CD4-positive, alpha-beta T cell (primary cell): ENCODE data around the gene BICRA. TPM values are rescaled to one million over a fixed set of nuclear protein-coding genes. Genes with fewer than 3 reads are reported as not detected.
A peak's percentile ranks its signal among the peaks of the same experiment; 100 is the strongest.
"Not testable (repeated sequence)": the region's sequence is repeated elsewhere in the genome, so short reads cannot be mapped to it uniquely, and the experiment has no call there.

Experiments used
- ATAC-seq: fragments of 200-7000 bp; cut with Tn5 transposase; one replicate; pipeline ENCODE4 v1.10.0; 2022; ENCODE audit warnings: mild to moderate bottlenecking; ENCODE audit not compliant: poor library complexity
- CTCF ChIA-PET: fragments of 350-600 bp; sonication (Branson Sonifier 250); formaldehyde crosslinking; loops from one replicate; lab custom pipeline; 2021; ENCODE audit warnings: antibody characterized with exemption, inconsistent platforms; lab: Charles Lee
- POLR2A ChIA-PET: fragments of 350-600 bp; sonication (Branson Sonifier 250); formaldehyde crosslinking; loops from one replicate; lab custom pipeline; 2021; ENCODE audit warnings: antibody characterized with exemption, inconsistent platforms; lab: Charles Lee
- DNase-seq, 14 experiments: peaks; one replicate each; pipeline ENCODE4 v3.0.0-alpha.2; 2013 to 2020; ENCODE audit warnings: mixed read lengths in 2 of 14
- H3K27ac ChIP-seq, 2 donors: one replicate each; pipeline versions ENCODE4 v1.5.1 to v1.7.0; 2013; ENCODE audit warnings: low read length in 2 of 2, low read depth in 1 of 2, mild to moderate bottlenecking in 1 of 2
- H3K27me3 ChIP-seq, 2 experiments: 1 replicate in 1 of 2; 2 replicates in 1 of 2; pipeline versions ENCODE4 v1.6.1 to v1.7.0; 2013; ENCODE audit warnings: low read length in 2 of 2, control low read depth in 1 of 2, mild to moderate bottlenecking in 1 of 2, moderate library complexity in 1 of 2; ENCODE audit not compliant: insufficient read depth in 2 of 2, control insufficient read depth in 1 of 2
- H3K36me3 ChIP-seq: one replicate; pipeline ENCODE4 v1.6.1; 2013; ENCODE audit warnings: low read length, control low read depth; ENCODE audit not compliant: insufficient read depth
- H3K4me1 ChIP-seq: one replicate; pipeline ENCODE4 v1.6.1; 2013; ENCODE audit warnings: low read length, control low read depth; ENCODE audit not compliant: insufficient read depth
- H3K4me3 ChIP-seq: one replicate; pipeline ENCODE4 v1.5.1; 2013; ENCODE audit warnings: mild to moderate bottlenecking, low read length, moderate library complexity
- H3K9me3 ChIP-seq, 2 experiments: 1 replicate in 1 of 2; 2 replicates in 1 of 2; pipeline versions ENCODE4 v1.6.1 to v1.7.0; 2013; ENCODE audit warnings: low read length in 2 of 2, mild to moderate bottlenecking in 2 of 2, control low read depth in 1 of 2, moderate library complexity in 1 of 2; ENCODE audit not compliant: control insufficient read depth in 1 of 2, insufficient read depth in 1 of 2
- H3K27ac Mint-ChIP-seq: one replicate; pipeline ENCODE4 v1.8.0; 2020; ENCODE audit warnings: mixed read lengths
- H3K27me3 Mint-ChIP-seq: one replicate; pipeline ENCODE4 v1.8.0; 2021; ENCODE audit warnings: mixed read lengths
- H3K36me3 Mint-ChIP-seq: one replicate; pipeline ENCODE4 v1.8.0; 2021; ENCODE audit warnings: low read depth, mixed read lengths
- H3K4me1 Mint-ChIP-seq: one replicate; pipeline ENCODE4 v1.8.0; 2021; ENCODE audit warnings: low read depth, mixed read lengths
- H3K4me3 Mint-ChIP-seq: one replicate; pipeline ENCODE4 v1.8.0; 2020; ENCODE audit warnings: mild to moderate bottlenecking, mixed read lengths
- H3K9me3 Mint-ChIP-seq: one replicate; pipeline ENCODE4 v1.8.0; 2020; ENCODE audit warnings: mixed read lengths
- CTCF ChIP-seq: fragments of 200-600 bp; IDR thresholded peaks from one replicate; pipeline ENCODE4 v1.8.0; 2022; ENCODE audit warnings: antibody characterized with exemption, mild to moderate bottlenecking
- intact Hi-C, 2 experiments: fragments of 100-400 bp; cut with DNase I in 1 of 2; cut with micrococcal nuclease in 1 of 2; formaldehyde crosslinking; loops; one replicate each; pipeline versions ENCODE4 v1.15.1 to v1.9.0; 2023 to 2025; cut with DNase I, micrococcal nuclease
- total RNA-seq, 174 experiments: library from RNA in 2 of 174; stranded (reverse) in 2 of 174; gene quantifications; one replicate each; pipeline ENCODE4 v1.2.3 and lab custom pipeline; 2021 to 2026

The BICRA gene
- total RNA-seq, 2 experiments from 2014 or later = 21.2 to 22.0 TPM

DNA sequence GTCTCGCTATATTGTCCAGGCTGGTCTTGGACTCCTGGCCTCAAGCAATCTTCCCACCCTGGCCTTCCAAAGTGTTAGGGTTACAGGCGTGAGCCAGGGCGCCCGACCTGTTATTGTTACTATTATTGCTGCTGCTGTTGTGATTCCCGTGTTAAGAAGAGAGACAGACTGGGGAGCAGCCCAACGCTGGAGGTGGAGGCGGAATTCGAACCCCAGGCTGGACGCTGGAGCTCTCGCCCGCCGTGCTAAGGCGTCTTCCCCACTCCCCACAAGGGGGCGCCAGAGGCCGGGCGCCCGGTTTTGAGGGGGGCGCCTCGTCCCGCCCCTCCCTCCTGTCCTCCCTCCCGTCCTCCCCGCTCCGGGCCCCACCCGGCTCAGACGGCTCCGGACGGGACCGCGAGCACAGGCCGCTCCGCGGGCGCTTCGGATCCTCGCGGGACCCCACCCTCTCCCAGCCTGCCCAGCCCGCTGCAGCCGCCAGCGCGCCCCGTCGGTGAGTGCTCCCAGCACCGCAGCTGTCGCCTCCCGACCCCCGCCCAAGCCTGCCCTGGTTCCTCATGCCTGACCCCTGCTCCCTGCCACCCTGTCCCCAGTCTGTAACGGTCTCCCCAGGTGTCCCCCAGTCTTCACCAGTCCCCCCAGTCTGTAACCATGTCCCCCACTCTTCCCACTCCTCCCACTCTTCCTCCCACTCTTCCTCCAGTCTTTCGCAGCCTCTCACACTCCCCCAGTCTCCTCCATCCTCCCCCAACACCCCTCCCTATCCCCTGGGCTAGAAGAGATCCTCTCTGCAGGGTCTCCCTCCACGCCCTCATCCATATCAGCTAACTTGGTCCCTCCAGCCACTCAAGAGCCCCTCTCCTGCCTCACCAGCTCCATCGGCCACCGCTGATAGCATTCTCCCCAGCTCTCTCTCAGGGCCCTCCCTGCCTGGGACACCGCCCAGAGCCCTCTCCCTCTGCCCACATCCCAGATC, 104.4 kb downstream of the BICRA start, which contains the start of gene EHD2:
EHD2 (plus strand) TSS at position 377 of the 976 bp plus-strand sequence. CDS start 3,191 bp downstream, outside the sequence.
- peaks cover 5% of the 10 kb centered on the region for H3K4me1 ChIP-seq
- peaks cover 22 to 24% of the 10 kb centered on the region in 2 experiments for H3K27me3 ChIP-seq
- TF ChIP-seq CTCF = peak; percentile 78
- peak; percentile 34 for ATAC-seq
- H3K36me3 Mint-ChIP-seq = no peaks in the 10 kb centered on the region
- peaks cover 4% of the 10 kb centered on the region for H3K4me1 Mint-ChIP-seq
- H3K27ac Mint-ChIP-seq = no peak within 1 kb of the TSS
- no peak within 1 kb of the TSS for H3K4me3 ChIP-seq
- H3K27me3 Mint-ChIP-seq = peaks cover 49% of the 10 kb centered on the region
- H3K4me3 Mint-ChIP-seq = no peak within 1 kb of the TSS
- no peak within 1 kb of the TSS for H3K27ac ChIP-seq
- POLR2A ChIA-PET = no interaction called here
- H3K9me3 ChIP-seq = peaks cover 11 to 15% of the 10 kb centered on the region in 2 experiments
- no peaks in the 10 kb centered on the region for H3K36me3 ChIP-seq
- CTCF ChIA-PET = interaction anchor here (0.6 to 3.6 kb wide), 13 partner anchors 13 to 364 kb away, joined by 3 to 10 read pairs (median 4); partner anchors contain the start of genes DHX34, NAPA and NOP53
- DNase-seq = peak in 10 of 14 experiments; percentile 9 to 62 (median 27)
- intact Hi-C loops = loop anchor here (1.0 to 2.0 kb wide), 3 partner anchors 30 to 77 kb away; no protein-coding TSS in a partner anchor
- H3K9me3 Mint-ChIP-seq = no peaks in the 10 kb centered on the region

DNA sequence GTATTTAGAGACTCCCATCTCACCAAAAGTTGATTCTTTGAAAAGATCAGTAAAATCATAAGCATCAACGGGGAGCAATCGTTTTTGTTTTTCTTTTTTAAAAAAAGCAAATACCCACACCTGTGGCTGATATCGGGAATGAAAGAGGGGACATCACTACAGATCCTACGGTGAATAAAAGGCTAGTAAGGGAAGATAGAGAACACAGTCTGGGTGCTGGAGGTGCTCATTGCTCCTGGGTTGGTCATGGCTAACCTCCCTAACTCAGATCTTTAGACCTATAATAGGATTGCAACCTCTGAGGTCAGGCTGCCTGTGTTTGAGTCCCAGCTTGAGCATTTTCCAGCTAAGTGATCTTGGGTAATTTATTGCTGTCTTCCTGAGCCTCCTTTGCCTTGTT, 105.4 kb downstream of the BICRA start:
- no peak overlapping the region for H3K4me3 Mint-ChIP-seq
- peaks cover 11 to 15% of the 10 kb centered on the region in 2 experiments for H3K9me3 ChIP-seq
- peaks cover 22 to 24% of the 10 kb centered on the region in 2 experiments for H3K27me3 ChIP-seq
- no peaks in the 10 kb centered on the region for H3K9me3 Mint-ChIP-seq
- peaks cover 5% of the 10 kb centered on the region for H3K4me1 ChIP-seq
- DNase-seq (no peak), ATAC-seq (no peak)
- no peak overlapping the region for H3K27ac Mint-ChIP-seq
- H3K4me3 ChIP-seq = no peak overlapping the region
- POLR2A ChIA-PET = no interaction called here
- no peak for TF ChIP-seq CTCF
- intact Hi-C loops = no loop called here
- CTCF ChIA-PET = interaction anchor here (1.0 to 3.6 kb wide), 3 partner anchors 29 to 278 kb away, joined by 4 to 10 read pairs (median 8); no protein-coding TSS in a partner anchor
- peaks cover 4% of the 10 kb centered on the region for H3K4me1 Mint-ChIP-seq
- no peaks in the 10 kb centered on the region for H3K36me3 ChIP-seq
- no peaks in the 10 kb centered on the region for H3K36me3 Mint-ChIP-seq
- H3K27ac ChIP-seq = no peak overlapping the region
- H3K27me3 Mint-ChIP-seq = peaks cover 49% of the 10 kb centered on the region

DNA sequence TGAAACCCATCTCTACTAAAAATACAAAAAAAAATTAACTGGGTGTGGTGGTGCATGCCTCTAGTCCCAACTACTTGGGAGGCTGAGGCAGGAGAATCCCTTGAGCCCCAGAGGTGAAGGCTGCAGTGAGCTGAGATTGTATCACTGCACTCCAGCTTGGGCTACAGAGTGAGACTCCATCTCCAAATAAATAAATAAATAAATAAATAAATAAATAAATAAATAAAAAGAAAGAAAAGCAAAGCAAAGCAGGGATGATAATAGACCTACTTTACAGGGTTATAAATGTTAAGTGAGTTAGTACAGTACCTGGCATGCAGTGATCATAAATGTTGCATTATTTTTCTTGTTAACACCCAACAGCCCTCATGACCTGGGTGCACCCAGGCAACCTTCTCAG, 105.9 kb downstream of the BICRA start:
- POLR2A ChIA-PET, H3K27ac Mint-ChIP-seq, H3K9me3 Mint-ChIP-seq, DNase-seq, H3K4me1 ChIP-seq, H3K4me3 ChIP-seq, H3K4me3 Mint-ChIP-seq, ATAC-seq, intact Hi-C loops, H3K4me1 Mint-ChIP-seq, H3K36me3 ChIP-seq, H3K27ac ChIP-seq, H3K36me3 Mint-ChIP-seq: not testable (repeated sequence)
- peaks cover 52% of the 10 kb centered on the region for H3K27me3 Mint-ChIP-seq
- H3K27me3 ChIP-seq = peaks cover 22 to 24% of the 10 kb centered on the region in 2 experiments
- peaks cover 11 to 15% of the 10 kb centered on the region in 2 experiments for H3K9me3 ChIP-seq
- CTCF ChIA-PET = interaction anchor here (1.0 kb wide), 1 partner anchor 75 kb away, joined by 4 read pairs; no protein-coding TSS in a partner anchor
